ENCODE data around the gene ZSCAN10. TPM values are rescaled to one million over a fixed set of nuclear protein-coding genes. Genes with fewer than 3 reads are reported as not detected.
A peak's percentile ranks its signal among the peaks of the same experiment; 100 is the strongest.

The ZSCAN10 gene
- total and polyA plus RNA-seq, 2 of the 13 experiments (the other 11 are each of a cell fraction or from before 2014, with no cell fraction given): not detected

GRCh38 chr16:3106205-3106928 lies 7.3 kb upstream of the ZSCAN10 start (continued):
- TF ChIP-seq ZNF839 (CRISPR knock-in tag; IDR thresholded peaks at IDR 0.05; ENCODE audit: borderline replicate concordance) (no peak), ZBTB40 (IDR thresholded peaks at IDR 0.05) (peak; percentile 67), ZBTB40 (CRISPR knock-in tag; IDR thresholded peaks at IDR 0.05) (no peak; the same call in 1 of the 2 replicates), GFI1 (CRISPR knock-in tag; IDR thresholded peaks at IDR 0.05; ENCODE audit: borderline replicate concordance) (no peak), HNRNPH1 (optimal IDR thresholded peaks at IDR 0.05; ENCODE audit: low read depth, low read length) (no peak), ARNTL (CRISPR knock-in tag; IDR thresholded peaks at IDR 0.05) (no peak; the same call in 1 of the 2 replicates), ZNF788 (CRISPR knock-in tag; IDR thresholded peaks at IDR 0.05; ENCODE audit: borderline replicate concordance) (peak; percentile 80; the same call in 1 of the 2 replicates), ZSCAN25 (CRISPR knock-in tag; IDR thresholded peaks at IDR 0.05) (no peak), CC2D1A (CRISPR knock-in tag; IDR thresholded peaks at IDR 0.05) (no peak), RCOR2 (CRISPR knock-in tag; IDR thresholded peaks at IDR 0.05) (no peak), THAP9 (CRISPR knock-in tag; IDR thresholded peaks at IDR 0.05; ENCODE audit: borderline replicate concordance) (peak; percentile 55; the same call in 1 of the 2 replicates), SRSF4 (IDR thresholded peaks at IDR 0.05; ENCODE audit: low read depth, low read length, poor library complexity, severe bottlenecking) (no peak), ZBTB46 (CRISPR knock-in tag; IDR thresholded peaks at IDR 0.05; ENCODE audit: borderline replicate concordance) (no peak), NFKB2 (CRISPR knock-in tag; IDR thresholded peaks at IDR 0.05; ENCODE audit: borderline replicate concordance) (no peak; the same call in 1 of the 2 replicates), ZMYM4 (CRISPR knock-in tag; IDR thresholded peaks at IDR 0.05) (peak; percentile 65)
